WI38 (cell line): Measurements from ENCODE around the gene UHRF1.
"Not testable (repeated sequence)": the region's sequence is repeated elsewhere in the genome, so short reads cannot be mapped to it uniquely, and the experiment has no call there.

ENCODE experiments used
- H3K4me3 ChIP-seq: 2 replicates; pipeline ENCODE4 v1.5.1; 2011; ENCODE audit warnings: low read depth, mild to moderate bottlenecking, control low read depth, low read length
- TF ChIP-seq, protein P1 (sequence below): IDR thresholded peaks from 2 replicates; pipeline ENCODE4 v1.5.1; 2012; ENCODE audit warnings: low read depth, mild to moderate bottlenecking, control low read depth, low read length

UHRF1 gene

GRCh38 chr19:4951656-4952055, 42.4 kb downstream of the UHRF1 start:
- H3K4me3 ChIP-seq = no peak overlapping the region
- TF ChIP-seq, protein P1, sequence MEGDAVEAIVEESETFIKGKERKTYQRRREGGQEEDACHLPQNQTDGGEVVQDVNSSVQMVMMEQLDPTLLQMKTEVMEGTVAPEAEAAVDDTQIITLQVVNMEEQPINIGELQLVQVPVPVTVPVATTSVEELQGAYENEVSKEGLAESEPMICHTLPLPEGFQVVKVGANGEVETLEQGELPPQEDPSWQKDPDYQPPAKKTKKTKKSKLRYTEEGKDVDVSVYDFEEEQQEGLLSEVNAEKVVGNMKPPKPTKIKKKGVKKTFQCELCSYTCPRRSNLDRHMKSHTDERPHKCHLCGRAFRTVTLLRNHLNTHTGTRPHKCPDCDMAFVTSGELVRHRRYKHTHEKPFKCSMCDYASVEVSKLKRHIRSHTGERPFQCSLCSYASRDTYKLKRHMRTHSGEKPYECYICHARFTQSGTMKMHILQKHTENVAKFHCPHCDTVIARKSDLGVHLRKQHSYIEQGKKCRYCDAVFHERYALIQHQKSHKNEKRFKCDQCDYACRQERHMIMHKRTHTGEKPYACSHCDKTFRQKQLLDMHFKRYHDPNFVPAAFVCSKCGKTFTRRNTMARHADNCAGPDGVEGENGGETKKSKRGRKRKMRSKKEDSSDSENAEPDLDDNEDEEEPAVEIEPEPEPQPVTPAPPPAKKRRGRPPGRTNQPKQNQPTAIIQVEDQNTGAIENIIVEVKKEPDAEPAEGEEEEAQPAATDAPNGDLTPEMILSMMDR = no peak

- H3K4me3 ChIP-seq = no peak overlapping the region
- TF ChIP-seq, protein P1 = no peak
These were observed 43.6 kb downstream of the UHRF1 start for GRCh38 chr19:4952945-4953344.

- H3K4me3 ChIP-seq = not testable (repeated sequence)
These were observed 45.2 kb downstream of the UHRF1 start for GRCh38 chr19:4954320-4955149.

DNA sequence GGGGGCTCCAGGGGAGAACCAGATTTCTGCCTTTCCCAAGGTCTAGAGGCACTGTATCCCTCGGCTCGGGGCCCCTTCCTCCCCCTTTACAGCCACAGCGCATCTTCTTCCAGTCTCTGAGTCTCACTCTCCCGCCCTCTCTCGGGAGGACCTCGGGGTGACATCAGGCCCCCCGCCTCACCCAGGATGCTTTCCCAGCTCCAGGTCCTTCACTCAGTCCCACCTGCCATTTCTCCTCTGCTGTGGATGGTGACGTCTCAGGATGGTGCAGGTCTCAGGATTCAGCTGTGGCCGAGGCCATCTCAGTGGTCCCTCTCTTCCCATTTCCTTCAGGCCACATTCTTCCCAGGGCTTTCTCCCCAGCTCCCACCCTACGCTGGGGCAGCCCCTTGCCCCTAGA, 46.0 kb downstream of the UHRF1 start:
- H3K4me3 ChIP-seq = no peak overlapping the region
- TF ChIP-seq, protein P1 = no peak

- TF ChIP-seq, protein P1 = no peak
- H3K4me3 ChIP-seq = no peak overlapping the region
These were observed 48.7 kb downstream of the UHRF1 start for GRCh38 chr19:4957981-4958380.

DNA sequence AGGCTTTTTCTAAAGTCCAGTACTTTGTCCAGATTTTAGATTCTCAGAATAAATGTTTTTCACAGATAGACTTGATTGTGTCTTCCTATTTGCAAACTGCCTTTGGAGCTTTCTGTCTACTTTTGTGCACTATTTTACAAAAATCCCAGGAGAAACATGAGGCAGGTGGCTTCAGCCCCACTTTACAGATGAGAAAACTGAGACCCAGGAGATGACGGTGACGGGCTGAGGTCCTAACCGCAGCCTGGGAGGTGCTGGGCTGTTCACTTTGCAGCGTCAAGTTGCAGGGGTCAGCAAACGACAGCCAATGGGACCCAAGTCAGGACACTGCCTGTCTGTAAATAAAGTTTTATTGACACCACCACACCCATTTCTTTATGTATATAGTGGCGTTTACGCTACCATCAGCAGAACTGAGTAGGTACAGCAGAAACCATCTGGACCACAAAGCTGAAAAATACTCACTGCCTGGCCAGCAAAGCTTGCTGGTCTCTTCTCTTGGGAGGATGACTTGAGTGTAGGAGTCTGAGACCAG, 52.9 kb downstream of the UHRF1 start:
- TF ChIP-seq, protein P1 = no peak
- H3K4me3 ChIP-seq = no peak overlapping the region

GRCh38 chr19:4965061-4965460, 55.8 kb downstream of the UHRF1 start:
- TF ChIP-seq, protein P1 = no peak
- no peak overlapping the region for H3K4me3 ChIP-seq
